GM12873 (cell line): ENCODE results near the gene PRPH2.

Source experiments
- TF ChIP-seq, protein P1 (sequence below): IDR thresholded peaks from 2 replicates; pipeline ENCODE4 v1.5.1; 2012; ENCODE audit warnings: low read depth, mild to moderate bottlenecking, moderate library complexity, low read length, control low read depth; ENCODE audit not compliant: insufficient read depth; ENCODE audit errors: missing control alignments

Gene PRPH2

DNA sequence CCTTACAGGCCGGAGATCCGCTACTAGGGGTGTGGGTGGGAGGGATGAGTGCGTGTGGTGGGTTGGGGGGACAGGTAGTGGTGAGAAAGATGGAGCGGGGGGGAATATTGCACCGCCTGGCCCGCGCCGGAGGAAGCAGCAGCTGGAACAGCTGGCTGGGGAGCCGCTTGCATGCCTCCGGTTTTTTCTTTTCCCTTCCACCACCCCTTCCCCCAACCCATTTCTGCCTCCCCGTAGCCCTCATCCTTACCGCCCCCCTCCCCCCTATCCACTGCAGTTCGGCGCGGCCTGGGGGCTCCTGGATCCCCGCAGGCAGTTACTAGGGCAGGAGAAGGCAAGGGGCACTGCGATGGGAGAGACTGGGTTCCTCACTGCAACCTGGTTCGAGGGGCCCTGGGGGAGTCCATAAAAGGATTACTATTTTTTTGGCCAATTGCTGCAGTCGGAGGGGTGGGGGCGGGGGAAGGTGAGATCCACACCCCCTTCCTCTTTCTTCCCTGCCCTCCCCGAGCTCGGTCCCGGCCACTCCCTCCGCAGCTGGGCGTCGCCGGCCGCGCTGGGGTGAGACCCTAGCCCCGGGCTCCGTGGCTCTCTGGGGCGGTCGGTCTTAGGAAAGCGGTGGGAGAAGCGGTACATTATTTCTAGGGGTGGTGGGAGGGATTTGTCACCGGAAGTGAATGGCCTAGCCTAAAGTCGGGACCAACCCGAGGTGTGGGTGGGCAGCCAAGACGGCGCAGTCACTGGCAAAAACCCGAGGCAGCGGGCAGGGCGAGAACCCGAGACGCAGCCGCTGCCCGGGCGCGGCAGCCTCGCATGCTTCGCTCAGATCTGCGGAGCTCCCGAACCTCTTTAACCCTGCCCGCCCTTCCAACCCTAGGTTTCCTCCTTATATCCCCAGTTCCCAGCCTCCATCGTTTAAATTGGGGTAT, 24.3 kb upstream of the PRPH2 start:
- TF ChIP-seq, protein P1, sequence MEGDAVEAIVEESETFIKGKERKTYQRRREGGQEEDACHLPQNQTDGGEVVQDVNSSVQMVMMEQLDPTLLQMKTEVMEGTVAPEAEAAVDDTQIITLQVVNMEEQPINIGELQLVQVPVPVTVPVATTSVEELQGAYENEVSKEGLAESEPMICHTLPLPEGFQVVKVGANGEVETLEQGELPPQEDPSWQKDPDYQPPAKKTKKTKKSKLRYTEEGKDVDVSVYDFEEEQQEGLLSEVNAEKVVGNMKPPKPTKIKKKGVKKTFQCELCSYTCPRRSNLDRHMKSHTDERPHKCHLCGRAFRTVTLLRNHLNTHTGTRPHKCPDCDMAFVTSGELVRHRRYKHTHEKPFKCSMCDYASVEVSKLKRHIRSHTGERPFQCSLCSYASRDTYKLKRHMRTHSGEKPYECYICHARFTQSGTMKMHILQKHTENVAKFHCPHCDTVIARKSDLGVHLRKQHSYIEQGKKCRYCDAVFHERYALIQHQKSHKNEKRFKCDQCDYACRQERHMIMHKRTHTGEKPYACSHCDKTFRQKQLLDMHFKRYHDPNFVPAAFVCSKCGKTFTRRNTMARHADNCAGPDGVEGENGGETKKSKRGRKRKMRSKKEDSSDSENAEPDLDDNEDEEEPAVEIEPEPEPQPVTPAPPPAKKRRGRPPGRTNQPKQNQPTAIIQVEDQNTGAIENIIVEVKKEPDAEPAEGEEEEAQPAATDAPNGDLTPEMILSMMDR, result no peak

DNA sequence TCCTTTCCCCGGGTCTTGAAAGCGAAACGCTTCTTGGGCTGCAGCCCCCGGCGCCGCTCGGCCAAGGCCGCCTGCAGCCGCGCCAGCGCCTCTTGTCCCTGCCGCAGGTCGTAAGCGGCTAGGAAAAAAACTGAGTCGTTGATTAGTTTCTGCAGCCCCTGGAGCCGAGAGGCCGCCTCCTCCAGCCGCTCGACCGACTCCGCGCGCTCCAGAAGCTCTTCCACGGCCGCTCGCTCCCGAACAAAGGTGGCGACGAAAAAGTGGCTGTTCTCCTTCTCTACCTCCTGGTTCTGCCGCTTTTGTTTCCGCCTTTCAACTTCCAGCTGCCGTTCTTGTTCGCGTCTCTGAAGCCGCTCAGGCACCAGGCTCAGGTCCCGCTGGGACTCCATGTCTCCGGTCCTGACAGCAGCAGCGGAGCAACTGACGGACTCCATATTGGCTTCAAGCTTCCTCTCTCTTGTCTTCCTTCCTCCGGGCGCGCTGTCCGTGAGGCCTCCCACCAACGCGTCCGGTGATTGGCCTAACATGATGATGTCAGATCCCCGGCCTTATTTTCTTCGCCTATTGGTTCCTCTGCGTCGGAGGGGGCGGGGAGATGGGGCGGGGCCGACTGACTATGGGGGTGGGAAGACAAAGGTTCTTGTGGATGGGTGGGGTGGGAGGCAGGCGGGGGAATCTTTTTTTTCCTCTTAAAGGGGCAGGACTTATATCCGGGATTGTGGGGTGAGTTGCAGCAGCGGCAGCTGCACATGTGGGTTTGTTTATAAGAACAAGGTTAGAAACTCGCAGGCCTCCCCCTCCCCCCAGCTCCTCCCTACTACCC, 23.5 kb upstream of the PRPH2 start, which contains the start of gene TBCC:
TBCC (minus strand) TSS at position 464 of the 823 bp plus-strand sequence; CDS start at position 434, 30 bp downstream.
- TF ChIP-seq, protein P1, result no peak

DNA sequence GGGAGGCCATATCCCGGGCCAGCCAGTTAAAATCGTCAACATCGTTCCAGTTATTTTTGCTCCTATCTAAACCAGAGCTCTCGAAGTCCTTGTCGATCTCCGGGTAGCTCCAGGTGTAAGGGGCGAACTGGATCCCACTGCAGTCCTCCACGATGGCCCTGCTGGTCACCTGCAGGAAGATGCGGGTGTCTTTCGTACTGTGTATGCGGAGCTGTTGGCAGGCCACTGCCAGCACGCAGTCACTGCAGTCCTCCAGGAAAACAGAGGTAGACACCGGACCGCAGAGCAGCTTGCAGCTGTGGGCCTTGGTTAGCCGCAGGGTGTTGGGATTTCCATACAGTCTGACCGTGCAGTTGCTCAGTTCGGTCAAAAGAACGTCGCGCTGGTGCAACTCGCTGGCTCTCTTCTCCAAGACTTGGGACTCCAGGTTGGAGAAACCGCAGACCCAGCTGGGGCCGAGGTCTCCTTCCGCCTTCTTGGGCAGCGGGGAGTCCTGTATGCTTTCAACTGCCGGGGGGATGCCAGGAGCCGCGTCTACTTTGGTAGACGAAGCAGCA, 22.8 kb upstream of the PRPH2 start:
- TF ChIP-seq, protein P1, result no peak

DNA sequence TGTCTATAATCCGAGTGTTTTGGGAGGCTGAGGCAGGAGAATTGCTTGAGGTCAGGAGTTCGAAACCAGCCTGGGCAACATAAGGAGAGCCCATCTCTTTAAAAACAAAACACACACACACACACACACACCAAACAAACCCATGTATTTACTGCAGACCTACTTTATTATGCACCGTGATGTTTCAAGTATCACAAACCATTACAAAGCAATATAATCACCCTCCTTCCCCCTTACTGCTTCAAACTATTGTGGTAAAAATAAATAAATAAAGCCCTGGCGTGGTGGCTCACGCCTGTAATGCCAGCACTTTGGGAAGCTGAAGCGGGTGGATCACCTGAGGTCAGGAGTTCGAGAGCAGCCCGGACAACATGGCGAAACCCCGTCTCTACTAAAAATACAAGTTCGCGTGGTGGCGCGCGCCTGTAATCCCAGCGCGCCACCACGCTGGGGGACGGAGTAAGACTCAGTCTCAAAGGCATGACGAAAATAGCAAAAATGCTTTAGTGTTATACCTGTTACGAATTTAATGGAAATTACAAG, 22.0 kb upstream of the PRPH2 start:
- TF ChIP-seq, protein P1, result no peak

DNA sequence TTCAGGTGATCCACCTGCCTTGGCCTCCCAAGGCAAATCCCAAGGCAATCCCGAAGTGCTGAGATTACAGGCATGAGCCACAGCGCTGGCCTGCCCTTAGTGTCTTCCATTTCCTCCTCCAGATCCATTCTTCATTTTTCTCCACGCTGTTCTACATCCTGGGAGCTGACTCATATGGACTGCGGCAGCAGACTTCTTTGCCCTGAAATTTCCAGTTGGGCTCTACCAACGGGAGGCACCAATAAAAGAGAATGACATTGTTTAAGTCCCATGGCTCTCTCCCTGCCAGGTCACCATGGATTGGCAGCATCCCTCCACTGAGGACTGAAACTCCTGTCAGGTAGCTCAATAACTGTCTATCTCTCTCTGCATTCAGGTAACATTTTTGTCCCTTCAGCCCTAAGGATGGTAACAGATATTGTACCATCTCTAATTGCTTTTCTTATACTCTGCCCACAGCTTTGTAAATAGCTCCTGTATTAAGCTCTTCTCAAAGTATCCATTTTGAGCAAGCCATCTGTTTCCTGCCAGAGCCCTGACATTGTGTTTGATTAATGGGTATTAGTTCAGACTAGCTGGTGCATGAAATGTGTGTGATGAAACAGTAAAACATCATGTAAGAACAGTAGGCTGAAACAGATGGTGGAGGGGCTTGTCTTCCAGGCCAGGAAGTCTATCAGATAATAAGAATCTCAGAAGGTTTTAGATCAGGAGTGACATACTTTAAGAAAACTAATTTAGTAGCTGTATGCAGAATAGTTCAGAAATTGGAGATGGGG, 19.9 kb upstream of the PRPH2 start:
- TF ChIP-seq, protein P1, result no peak

DNA sequence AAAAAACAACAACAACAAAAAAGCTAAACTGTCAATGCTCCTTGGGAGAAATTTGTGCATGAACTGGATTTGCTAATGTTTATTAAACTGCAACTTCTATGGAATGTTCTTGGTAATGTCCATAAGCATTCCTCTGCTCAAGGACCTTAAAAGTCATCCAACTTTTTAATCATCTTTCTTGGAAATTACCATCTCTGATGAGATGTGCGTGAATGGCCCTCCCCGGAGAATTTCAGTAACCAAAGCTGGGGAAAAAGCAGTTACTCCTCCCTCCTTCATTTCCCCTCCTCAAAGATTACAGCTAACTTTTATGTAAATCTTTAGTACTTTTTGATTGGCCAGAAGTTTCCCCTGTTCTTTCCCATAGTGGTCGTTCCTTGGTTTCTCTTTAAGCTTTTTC, 18.3 kb upstream of the PRPH2 start:
- TF ChIP-seq, protein P1, result no peak
